Activated naive CD4-positive, alpha-beta T cell treated with anti-CD3 and anti-CD28 coated beads, Interleukin-2, amount 50 U/mL, for 24 hours (primary cell): Measurements from ENCODE around the gene PRKN.

ENCODE experiments used
- H3K27ac Mint-ChIP-seq: one replicate; pipeline ENCODE4 v1.8.0; 2021; ENCODE audit warnings: mild to moderate bottlenecking, mixed read lengths
- H3K27me3 Mint-ChIP-seq: one replicate; pipeline ENCODE4 v1.8.0; 2021; ENCODE audit warnings: mixed read lengths
- H3K36me3 Mint-ChIP-seq: one replicate; pipeline ENCODE4 v1.8.0; 2021; ENCODE audit warnings: mixed read lengths
- H3K4me1 Mint-ChIP-seq: one replicate; pipeline ENCODE4 v1.8.0; 2021; ENCODE audit warnings: mixed read lengths
- H3K4me3 Mint-ChIP-seq: one replicate; pipeline ENCODE4 v1.8.0; 2021; ENCODE audit warnings: mild to moderate bottlenecking, mixed read lengths
- H3K9me3 Mint-ChIP-seq: one replicate; pipeline ENCODE4 v1.8.0; 2021; ENCODE audit warnings: mixed read lengths

PRKN gene

DNA sequence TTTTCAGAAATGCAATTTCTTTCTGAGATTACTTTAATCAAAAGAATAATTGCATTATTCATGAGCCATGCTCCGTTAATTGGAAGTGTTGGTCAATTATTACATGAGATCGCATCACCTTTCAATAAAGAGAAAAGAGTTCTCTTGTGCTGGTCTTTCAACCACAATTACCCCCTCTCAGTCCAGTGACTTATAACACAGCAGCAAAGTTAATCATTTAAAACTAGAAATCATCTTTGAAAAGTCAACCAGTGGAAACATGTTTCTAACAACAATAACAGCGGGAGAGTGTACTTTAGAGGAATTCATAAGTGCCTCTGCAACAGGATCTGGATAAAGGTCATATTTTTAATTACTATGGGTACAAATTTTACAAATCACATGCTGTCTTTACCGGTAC, 1069.4 kb downstream of the PRKN start:
- Mint-ChIP-seq H3K4me1 (no peaks in the 10 kb centered on the region), H3K27me3 (no peaks in the 10 kb centered on the region), H3K9me3 (no peaks in the 10 kb centered on the region), H3K4me3 (no peak overlapping the region), H3K27ac (no peak overlapping the region), H3K36me3 (peaks cover 2% of the 10 kb centered on the region)

DNA sequence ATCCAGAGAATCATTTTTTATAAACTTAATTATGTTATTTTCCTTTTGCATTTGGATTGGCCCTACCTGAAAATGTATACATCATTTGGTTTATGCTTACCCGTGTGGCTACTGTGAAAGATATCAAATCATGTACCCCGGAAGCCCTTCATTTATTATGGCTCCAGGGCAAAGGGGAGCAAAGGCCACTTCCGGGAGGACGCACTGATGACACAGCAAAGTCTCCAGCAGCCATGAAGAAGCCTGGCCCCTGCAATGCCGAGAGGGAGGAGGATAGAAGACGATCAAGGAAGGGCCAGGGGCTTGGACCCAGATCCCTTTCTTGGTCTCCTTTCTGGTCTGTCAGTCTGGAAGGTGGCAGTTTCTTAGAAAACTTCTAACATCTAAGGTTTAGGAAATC, 1073.4 kb downstream of the PRKN start:
- Mint-ChIP-seq H3K27ac (no peak overlapping the region), H3K9me3 (peaks cover 5% of the 10 kb centered on the region), H3K27me3 (no peaks in the 10 kb centered on the region), H3K4me3 (no peak overlapping the region), H3K4me1 (no peaks in the 10 kb centered on the region), H3K36me3 (peaks cover 6% of the 10 kb centered on the region)

DNA sequence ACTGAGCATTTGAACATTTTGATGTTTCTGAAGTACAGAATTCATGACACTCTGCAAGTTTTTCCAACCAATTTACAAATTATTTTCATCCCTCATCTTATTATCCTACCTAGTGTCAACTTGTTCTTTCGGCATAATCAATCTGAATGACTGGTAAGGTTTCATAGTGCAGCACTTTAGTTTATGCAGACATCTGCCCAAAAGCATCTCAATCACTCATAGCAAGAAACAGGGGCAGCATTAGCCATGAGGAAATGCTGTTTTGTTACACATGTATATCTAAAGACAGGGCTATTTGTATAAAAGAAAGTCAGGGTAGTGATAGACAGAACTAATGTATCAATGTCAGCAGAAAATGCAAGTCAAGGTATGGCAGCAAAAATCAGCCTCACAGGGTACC, 1075.6 kb downstream of the PRKN start:
- peaks cover 6% of the 10 kb centered on the region for H3K36me3 Mint-ChIP-seq
- H3K4me3 Mint-ChIP-seq = no peak overlapping the region
- no peaks in the 10 kb centered on the region for H3K4me1 Mint-ChIP-seq
- no peaks in the 10 kb centered on the region for H3K27me3 Mint-ChIP-seq
- peaks cover 5% of the 10 kb centered on the region for H3K9me3 Mint-ChIP-seq
- H3K27ac Mint-ChIP-seq = no peak overlapping the region

DNA sequence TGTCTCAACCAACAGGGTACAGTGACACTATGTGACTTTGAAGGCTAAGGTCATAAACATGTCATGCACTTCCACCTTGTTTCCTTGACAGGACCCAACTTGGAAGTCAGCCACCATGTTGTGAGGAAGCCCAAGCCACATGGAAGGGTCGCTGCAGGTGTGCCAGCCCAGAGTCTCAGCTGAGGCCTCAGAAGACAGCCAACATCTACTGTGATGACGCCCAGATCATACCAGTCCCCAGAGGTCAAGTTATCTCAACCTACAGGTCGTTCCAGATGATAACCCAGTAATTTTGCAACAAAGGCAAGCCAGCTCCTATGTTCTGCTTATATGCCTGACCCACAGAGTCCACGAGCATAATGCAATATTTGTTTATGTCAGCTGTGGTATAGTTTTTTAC, 1077.7 kb downstream of the PRKN start:
- Mint-ChIP-seq H3K4me3 (no peak overlapping the region), H3K27me3 (no peaks in the 10 kb centered on the region), H3K4me1 (no peaks in the 10 kb centered on the region), H3K9me3 (peaks cover 5% of the 10 kb centered on the region), H3K36me3 (peaks cover 4% of the 10 kb centered on the region), H3K27ac (no peak overlapping the region)

GRCh38 chr6:161649068-161649467, 1078.5 kb downstream of the PRKN start:
- Mint-ChIP-seq H3K27me3 (no peaks in the 10 kb centered on the region), H3K9me3 (peaks cover 5% of the 10 kb centered on the region), H3K4me3 (no peak overlapping the region)

DNA sequence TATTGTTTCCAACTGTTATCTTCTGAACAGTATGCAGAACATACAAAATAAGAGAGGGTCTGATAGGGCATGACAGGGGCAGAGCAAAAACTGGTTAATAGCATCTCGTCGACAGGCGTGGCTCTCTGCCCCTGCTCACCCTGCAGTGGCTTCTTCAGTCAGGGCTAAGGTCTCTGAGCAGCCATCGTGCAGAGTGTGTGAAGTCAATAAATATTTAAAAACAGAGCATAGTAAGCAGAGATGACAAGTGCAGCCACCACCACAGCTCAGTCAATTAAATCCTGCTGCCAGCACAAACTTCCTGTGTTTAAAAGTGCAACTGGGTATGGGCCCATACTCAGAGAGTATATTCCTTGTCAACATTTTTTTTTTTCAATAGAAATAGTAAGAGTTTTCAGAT, 1080.3 kb downstream of the PRKN start:
- Mint-ChIP-seq H3K36me3 (peaks cover 4% of the 10 kb centered on the region), H3K9me3 (peaks cover 5% of the 10 kb centered on the region)

More at GRCh38 chr6:161649068-161649467, 1078.5 kb downstream of the PRKN start:
- H3K4me1 Mint-ChIP-seq = no peaks in the 10 kb centered on the region
- peaks cover 4% of the 10 kb centered on the region for H3K36me3 Mint-ChIP-seq
- no peak overlapping the region for H3K27ac Mint-ChIP-seq

GRCh38 chr6:161644521-161644920, 1083.0 kb downstream of the PRKN start:
- no peak overlapping the region for H3K4me3 Mint-ChIP-seq

More for the DNA sequence above, 1080.3 kb downstream of the PRKN start:
- H3K4me1 Mint-ChIP-seq = no peaks in the 10 kb centered on the region
- H3K27me3 Mint-ChIP-seq = no peaks in the 10 kb centered on the region
- no peak overlapping the region for H3K4me3 Mint-ChIP-seq
- H3K27ac Mint-ChIP-seq = no peak overlapping the region

GRCh38 chr6:161641175-161641574, 1086.4 kb downstream of the PRKN start:
- Mint-ChIP-seq H3K27me3 (no peaks in the 10 kb centered on the region), H3K4me3 (no peak overlapping the region), H3K27ac (no peak overlapping the region), H3K9me3 (no peaks in the 10 kb centered on the region), H3K36me3 (no peaks in the 10 kb centered on the region), H3K4me1 (no peaks in the 10 kb centered on the region)

More at GRCh38 chr6:161644521-161644920, 1083.0 kb downstream of the PRKN start:
- no peaks in the 10 kb centered on the region for H3K36me3 Mint-ChIP-seq
- no peaks in the 10 kb centered on the region for H3K4me1 Mint-ChIP-seq
- no peaks in the 10 kb centered on the region for H3K9me3 Mint-ChIP-seq
- H3K27ac Mint-ChIP-seq = no peak overlapping the region
- no peaks in the 10 kb centered on the region for H3K27me3 Mint-ChIP-seq

- Mint-ChIP-seq H3K36me3 (no peaks in the 10 kb centered on the region), H3K27ac (no peak overlapping the region), H3K4me1 (no peaks in the 10 kb centered on the region), H3K9me3 (no peaks in the 10 kb centered on the region), H3K4me3 (no peak overlapping the region), H3K27me3 (no peaks in the 10 kb centered on the region)
Observed at GRCh38 chr6:161639772-161640171, 1087.8 kb downstream of the PRKN start.

DNA sequence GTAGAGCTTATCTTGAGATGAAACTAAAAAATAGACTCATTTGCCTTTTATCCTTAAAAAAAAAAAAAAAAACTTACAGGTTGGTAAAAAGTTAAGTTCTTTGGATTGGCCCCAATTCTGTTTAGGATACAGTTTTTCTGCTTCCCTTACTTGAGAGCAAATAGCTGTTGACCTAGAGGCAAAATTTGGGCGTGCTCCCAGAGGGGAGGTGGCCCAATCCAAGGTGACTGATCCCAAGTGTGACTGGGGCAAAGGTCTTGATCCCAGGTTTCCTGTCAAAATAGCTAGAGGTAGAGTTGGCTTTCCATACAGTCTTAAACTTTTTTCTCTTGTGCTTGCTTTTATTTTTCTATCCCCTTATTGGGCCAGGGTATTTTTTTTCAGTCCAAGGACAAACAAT, 1089.9 kb downstream of the PRKN start:
- no peak overlapping the region for H3K27ac Mint-ChIP-seq
- H3K4me3 Mint-ChIP-seq = no peak overlapping the region
- H3K27me3 Mint-ChIP-seq = no peaks in the 10 kb centered on the region
- H3K36me3 Mint-ChIP-seq = no peaks in the 10 kb centered on the region
- no peaks in the 10 kb centered on the region for H3K4me1 Mint-ChIP-seq
- H3K9me3 Mint-ChIP-seq = no peaks in the 10 kb centered on the region

DNA sequence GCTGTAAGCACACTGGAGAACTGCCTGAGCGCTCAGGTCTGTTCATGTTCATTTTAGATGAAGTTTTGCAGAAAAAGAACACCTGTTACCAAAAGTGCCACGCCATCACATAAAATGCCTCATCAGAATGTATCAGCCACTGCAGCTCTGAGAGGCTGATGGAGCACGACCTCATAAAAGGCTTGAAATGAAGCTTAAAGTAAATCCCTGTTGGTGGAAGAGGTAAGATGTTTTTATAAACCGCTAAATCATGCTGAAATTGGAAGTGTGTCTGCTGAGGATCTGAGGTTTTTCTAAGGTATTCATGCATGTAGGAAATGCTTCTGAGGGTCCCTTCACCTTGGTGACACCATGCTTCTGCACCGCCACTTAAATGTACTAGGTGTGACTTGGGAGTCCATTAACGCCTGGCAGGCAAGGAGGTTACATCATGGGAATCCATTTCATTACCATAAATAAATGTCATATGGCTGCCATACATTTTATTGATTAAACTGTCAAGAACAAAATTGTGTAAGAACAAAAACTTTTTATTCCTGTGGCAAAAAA, 1090.6 kb downstream of the PRKN start:
- H3K9me3 Mint-ChIP-seq = no peaks in the 10 kb centered on the region
- H3K4me3 Mint-ChIP-seq = no peak overlapping the region
- no peaks in the 10 kb centered on the region for H3K36me3 Mint-ChIP-seq
- H3K27me3 Mint-ChIP-seq = no peaks in the 10 kb centered on the region
- H3K27ac Mint-ChIP-seq = no peak overlapping the region
- H3K4me1 Mint-ChIP-seq = no peaks in the 10 kb centered on the region

DNA sequence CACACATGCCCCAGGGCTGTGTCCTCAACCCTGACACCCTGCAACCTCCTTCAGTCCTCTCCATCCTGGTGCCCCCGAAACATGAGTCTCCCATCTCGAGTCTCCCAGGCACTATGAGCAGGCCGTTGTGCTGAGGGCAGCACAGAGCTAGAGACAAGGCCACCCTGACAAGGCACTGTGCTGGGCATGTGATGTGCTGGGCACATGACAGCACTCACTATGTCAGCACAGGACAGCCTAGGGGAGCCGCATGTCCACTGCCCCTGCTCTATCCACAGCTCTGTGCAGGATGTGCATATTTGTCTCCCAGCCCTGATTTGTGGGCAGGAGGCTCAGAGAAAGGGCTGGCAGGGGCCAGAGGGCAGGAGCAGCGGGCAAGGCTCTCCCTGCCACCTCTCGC, 1091.6 kb downstream of the PRKN start:
- Mint-ChIP-seq H3K27ac (no peak overlapping the region), H3K9me3 (no peaks in the 10 kb centered on the region), H3K36me3 (no peaks in the 10 kb centered on the region), H3K27me3 (no peaks in the 10 kb centered on the region), H3K4me3 (no peak overlapping the region), H3K4me1 (no peaks in the 10 kb centered on the region)

GRCh38 chr6:161634916-161635315, 1092.7 kb downstream of the PRKN start:
- H3K27ac Mint-ChIP-seq = no peak overlapping the region
- no peaks in the 10 kb centered on the region for H3K36me3 Mint-ChIP-seq
- no peak overlapping the region for H3K4me3 Mint-ChIP-seq
- no peaks in the 10 kb centered on the region for H3K4me1 Mint-ChIP-seq
- H3K9me3 Mint-ChIP-seq = no peaks in the 10 kb centered on the region
- no peaks in the 10 kb centered on the region for H3K27me3 Mint-ChIP-seq

DNA sequence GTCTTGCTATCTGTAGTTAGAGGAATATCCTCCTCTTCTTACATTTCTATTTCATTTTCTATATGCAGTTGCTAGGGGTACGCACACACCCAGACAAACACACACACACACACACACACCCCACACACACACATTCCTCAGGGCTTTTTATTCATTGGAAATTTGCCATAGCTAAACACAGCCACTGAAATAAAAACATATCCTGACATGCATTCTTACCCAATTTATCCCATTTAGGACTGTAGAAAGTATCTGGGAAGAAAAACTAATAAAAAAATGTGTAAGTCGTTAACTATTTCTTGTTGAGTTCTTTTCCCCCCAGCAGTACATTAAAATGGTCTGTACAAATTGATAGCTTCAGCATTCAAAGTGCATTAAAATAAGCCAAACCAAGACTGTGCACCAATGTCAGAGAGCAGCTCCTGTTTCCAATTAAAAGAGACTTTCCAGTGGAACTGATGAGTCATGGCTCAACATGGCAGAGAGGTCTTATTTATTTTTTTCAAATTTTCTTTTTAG, 1095.8 kb downstream of the PRKN start:
- Mint-ChIP-seq H3K27me3 (no peaks in the 10 kb centered on the region), H3K4me3 (no peak overlapping the region), H3K9me3 (no peaks in the 10 kb centered on the region), H3K4me1 (no peaks in the 10 kb centered on the region), H3K27ac (no peak overlapping the region), H3K36me3 (no peaks in the 10 kb centered on the region)

- H3K27me3 Mint-ChIP-seq = no peaks in the 10 kb centered on the region
- H3K36me3 Mint-ChIP-seq = no peaks in the 10 kb centered on the region
- H3K4me3 Mint-ChIP-seq = no peak overlapping the region
- no peaks in the 10 kb centered on the region for H3K4me1 Mint-ChIP-seq
- H3K27ac Mint-ChIP-seq = no peak overlapping the region
- no peaks in the 10 kb centered on the region for H3K9me3 Mint-ChIP-seq
Observed at GRCh38 chr6:161630674-161631073, 1096.9 kb downstream of the PRKN start.

- Mint-ChIP-seq H3K27ac (no peak overlapping the region), H3K36me3 (peaks cover 2% of the 10 kb centered on the region), H3K4me1 (no peaks in the 10 kb centered on the region), H3K4me3 (no peak overlapping the region), H3K9me3 (no peaks in the 10 kb centered on the region), H3K27me3 (no peaks in the 10 kb centered on the region)
Observed at GRCh38 chr6:161626132-161626676, 1101.4 kb downstream of the PRKN start.

DNA sequence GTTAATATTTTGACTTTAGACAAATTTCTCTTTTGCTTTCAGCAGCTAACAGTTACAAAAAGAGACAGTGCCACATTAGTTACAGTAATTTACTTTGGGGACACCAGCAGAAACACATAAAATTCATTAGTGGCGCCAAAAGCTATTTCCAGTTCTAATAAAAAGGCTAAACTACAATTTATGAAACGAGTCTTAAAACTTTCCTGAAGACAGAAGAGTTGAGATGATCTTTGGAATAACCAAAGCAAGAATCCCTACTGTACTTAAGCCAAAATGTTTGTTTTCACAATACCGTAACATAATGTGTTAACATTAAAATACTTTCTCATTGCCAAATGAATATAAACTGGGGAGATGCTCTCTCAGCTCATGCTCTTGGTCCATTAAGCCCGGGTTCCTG, 1103.5 kb downstream of the PRKN start:
- Mint-ChIP-seq H3K36me3 (peaks cover 2% of the 10 kb centered on the region), H3K4me3 (no peak overlapping the region), H3K9me3 (no peaks in the 10 kb centered on the region), H3K27me3 (no peaks in the 10 kb centered on the region), H3K27ac (no peak overlapping the region), H3K4me1 (no peaks in the 10 kb centered on the region)
